ENCODE results near the gene PKD1. TPM values are rescaled to one million over a fixed set of nuclear protein-coding genes. Genes with fewer than 3 reads are reported as not detected.

The PKD1 gene
- total RNA-seq, 1 experiment from 2014 or later, result 82.0 TPM

DNA sequence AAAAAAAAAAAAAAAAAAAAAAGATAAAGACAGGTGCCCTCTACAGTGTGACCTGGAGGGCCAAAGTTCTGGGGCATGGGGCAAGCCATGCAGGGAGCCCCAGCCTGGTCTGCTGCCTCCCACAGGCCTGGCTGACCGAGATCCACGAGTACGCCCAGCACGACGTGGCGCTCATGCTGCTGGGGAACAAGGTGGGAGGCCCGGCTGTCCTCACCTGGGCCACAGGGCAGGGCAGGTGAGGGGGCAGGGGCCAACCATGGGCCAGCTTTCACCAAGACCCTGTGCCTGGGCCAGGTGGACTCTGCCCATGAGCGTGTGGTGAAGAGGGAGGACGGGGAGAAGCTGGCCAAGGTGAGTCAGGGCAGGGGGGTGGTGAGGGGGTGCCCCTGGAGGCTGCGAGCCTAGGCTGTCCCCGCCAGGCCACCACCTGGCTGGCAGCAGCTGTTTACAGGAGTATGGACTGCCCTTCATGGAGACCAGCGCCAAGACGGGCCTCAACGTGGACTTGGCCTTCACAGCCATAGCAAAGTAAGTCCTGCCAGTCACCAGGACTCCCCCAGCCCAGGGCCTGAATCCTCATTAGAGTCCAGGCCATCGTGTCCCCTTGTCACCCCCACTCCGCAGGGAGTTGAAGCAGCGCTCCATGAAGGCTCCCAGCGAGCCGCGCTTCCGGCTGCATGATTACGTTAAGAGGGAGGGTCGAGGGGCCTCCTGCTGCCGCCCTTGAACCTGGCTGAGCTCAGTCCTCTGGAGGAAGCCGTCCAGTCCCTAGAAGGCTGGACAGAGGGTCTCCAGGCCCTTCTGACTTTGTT is 17.2 kb upstream of the PKD1 start:
- peak overlapping the region; percentile 100 for H3K27ac Mint-ChIP-seq (ENCODE audit: unreplicated experiment)
- CTCF ChIA-PET, result interaction anchor here (0.6 to 1.0 kb wide), 5 partner anchors 11 to 1488 kb away, joined by 3 to 4 read pairs (median 3); no protein-coding TSS in a partner anchor
- DNase-seq, result peak; percentile 33

DNA sequence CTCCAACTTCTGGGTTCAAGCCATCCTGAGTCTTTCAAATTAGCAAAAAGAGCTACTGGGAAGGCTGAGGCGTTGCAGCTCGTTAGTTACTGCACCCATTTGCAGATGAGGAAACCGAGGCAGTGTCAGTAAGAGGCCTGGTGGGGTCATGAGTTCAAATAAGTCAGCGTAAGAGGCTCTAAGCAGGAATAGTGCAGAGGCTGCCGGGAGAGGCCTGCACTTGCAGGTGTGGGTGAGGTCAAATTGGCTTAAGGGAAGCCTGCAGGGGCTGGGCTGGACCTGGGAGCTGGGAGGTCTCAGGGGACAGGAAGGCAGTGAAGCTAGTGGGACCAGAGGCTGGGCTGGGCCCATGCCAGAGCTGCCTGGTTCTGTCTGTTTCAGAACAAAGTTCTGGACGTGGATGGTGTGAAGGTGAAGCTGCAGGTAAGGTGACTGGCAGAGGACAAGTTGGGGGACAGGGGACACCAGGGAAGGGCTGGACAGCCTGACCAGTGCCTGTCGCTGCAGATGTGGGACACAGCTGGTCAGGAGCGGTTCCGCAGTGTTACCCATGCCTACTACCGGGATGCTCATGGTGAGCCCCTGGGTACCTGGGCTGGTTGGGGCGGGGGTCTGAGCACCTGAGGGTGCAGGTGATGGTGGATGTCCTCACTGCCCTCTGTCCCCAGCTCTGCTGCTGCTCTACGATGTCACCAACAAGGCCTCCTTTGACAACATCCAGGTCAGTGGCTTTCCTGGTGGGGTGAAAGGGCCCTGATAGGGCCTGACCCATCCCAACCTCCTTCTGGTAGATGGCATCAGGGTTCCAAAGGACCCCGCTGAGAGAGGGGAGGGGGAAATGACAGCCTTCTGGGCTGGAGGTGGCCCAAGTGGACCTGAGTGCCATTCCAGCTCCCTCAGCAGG is 15.7 kb upstream of the PKD1 start:
- intact Hi-C loops (cut with micrococcal nuclease; ENCODE audit: unreplicated experiment), result no loop called here
- Mint-ChIP-seq H3K36me3 (ENCODE audit: insufficient read depth, unreplicated experiment) (peaks cover 88% of the 10 kb centered on the region), H3K4me3 (ENCODE audit: low read depth, unreplicated experiment) (peak overlapping the region; percentile 89), H3K9me3 (ENCODE audit: low read depth, unreplicated experiment) (no peaks in the 10 kb centered on the region), H3K4me1 (ENCODE audit: low read depth, unreplicated experiment) (peaks cover 25% of the 10 kb centered on the region), H3K27ac (ENCODE audit: unreplicated experiment) (peak overlapping the region; percentile 57), H3K27me3 (ENCODE audit: unreplicated experiment) (peaks cover 13% of the 10 kb centered on the region)
- DNase-seq, result no peak
- TF ChIP-seq, protein P1, sequence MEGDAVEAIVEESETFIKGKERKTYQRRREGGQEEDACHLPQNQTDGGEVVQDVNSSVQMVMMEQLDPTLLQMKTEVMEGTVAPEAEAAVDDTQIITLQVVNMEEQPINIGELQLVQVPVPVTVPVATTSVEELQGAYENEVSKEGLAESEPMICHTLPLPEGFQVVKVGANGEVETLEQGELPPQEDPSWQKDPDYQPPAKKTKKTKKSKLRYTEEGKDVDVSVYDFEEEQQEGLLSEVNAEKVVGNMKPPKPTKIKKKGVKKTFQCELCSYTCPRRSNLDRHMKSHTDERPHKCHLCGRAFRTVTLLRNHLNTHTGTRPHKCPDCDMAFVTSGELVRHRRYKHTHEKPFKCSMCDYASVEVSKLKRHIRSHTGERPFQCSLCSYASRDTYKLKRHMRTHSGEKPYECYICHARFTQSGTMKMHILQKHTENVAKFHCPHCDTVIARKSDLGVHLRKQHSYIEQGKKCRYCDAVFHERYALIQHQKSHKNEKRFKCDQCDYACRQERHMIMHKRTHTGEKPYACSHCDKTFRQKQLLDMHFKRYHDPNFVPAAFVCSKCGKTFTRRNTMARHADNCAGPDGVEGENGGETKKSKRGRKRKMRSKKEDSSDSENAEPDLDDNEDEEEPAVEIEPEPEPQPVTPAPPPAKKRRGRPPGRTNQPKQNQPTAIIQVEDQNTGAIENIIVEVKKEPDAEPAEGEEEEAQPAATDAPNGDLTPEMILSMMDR (IDR thresholded peaks at IDR 0.05; ENCODE audit: unreplicated experiment), result no peak
- no TSS peak for BruUV-seq (replicated peaks)
- CTCF ChIA-PET, result interaction anchor here (0.6 kb wide), 1 partner anchor 21 kb away, joined by 3 read pairs; no protein-coding TSS in a partner anchor

More for the DNA sequence above, 17.2 kb upstream of the PKD1 start:
- TF ChIP-seq, protein P1 (IDR thresholded peaks at IDR 0.05; ENCODE audit: unreplicated experiment), result no peak
- BruUV-seq (replicated peaks), result no TSS peak
- intact Hi-C loops (cut with micrococcal nuclease; ENCODE audit: unreplicated experiment), result no loop called here
- Mint-ChIP-seq H3K4me1 (ENCODE audit: low read depth, unreplicated experiment) (peaks cover 40% of the 10 kb centered on the region), H3K36me3 (ENCODE audit: insufficient read depth, unreplicated experiment) (peaks cover 95% of the 10 kb centered on the region), H3K27me3 (ENCODE audit: unreplicated experiment) (peaks cover 13% of the 10 kb centered on the region), H3K9me3 (ENCODE audit: low read depth, unreplicated experiment) (no peaks in the 10 kb centered on the region), H3K4me3 (ENCODE audit: low read depth, unreplicated experiment) (peak overlapping the region; percentile 89)

DNA sequence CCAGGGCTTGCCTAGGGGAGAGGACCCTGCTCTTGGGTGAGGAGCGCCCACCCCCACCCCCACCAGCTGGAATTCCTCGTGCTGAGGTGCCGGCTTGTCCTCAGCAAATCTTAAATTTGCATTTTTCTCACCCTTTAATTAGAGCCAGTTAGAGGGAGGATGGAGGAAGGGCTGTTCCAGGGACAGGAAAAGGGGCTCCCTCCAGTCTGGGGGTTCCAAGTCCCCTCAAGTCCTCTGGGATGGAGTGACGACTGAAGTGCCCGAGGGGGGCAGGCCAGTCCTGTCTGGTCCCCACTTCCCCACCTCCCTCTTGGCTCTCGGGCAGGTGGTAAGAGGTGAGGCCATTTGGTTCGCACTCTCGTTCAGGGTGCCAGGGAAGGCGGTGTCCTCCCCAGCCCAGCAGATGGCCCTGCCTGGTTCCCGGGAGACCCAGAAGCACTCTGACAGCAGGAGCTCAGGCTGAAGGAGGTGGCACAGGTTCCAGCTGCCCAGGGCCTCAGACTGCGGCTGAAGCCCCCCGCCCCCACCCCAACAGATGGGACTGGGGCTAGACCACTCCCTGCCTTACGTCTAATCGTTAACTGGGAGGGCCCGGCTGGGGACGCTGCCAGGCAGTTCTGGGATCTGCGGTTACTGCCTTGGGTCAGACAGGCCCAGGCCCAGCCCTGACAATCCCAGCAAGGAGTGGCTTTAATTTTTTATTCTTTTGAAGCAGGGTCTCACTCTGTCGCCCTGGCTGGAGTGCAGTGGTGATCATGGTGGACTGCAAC is 14.9 kb upstream of the PKD1 start:
- H3K36me3 Mint-ChIP-seq (ENCODE audit: insufficient read depth, unreplicated experiment), result peaks cover 80% of the 10 kb centered on the region
- peak overlapping the region; percentile 89 for H3K4me3 Mint-ChIP-seq (ENCODE audit: low read depth, unreplicated experiment)
- peaks cover 19% of the 10 kb centered on the region for H3K4me1 Mint-ChIP-seq (ENCODE audit: low read depth, unreplicated experiment)
- H3K27ac Mint-ChIP-seq (ENCODE audit: unreplicated experiment), result peak overlapping the region; percentile 61
- H3K9me3 Mint-ChIP-seq (ENCODE audit: low read depth, unreplicated experiment), result no peaks in the 10 kb centered on the region
- DNase-seq, result peak; percentile 40
- CTCF ChIA-PET, result interaction anchor here (0.6 kb wide), 3 partner anchors 22 to 1447 kb away, joined by 3 to 4 read pairs (median 4); no protein-coding TSS in a partner anchor
- TF ChIP-seq, protein P1 (IDR thresholded peaks at IDR 0.05; ENCODE audit: unreplicated experiment), result no peak
- BruUV-seq (replicated peaks), result no TSS peak
- intact Hi-C loops (cut with micrococcal nuclease; ENCODE audit: unreplicated experiment), result no loop called here
- peaks cover 9% of the 10 kb centered on the region for H3K27me3 Mint-ChIP-seq (ENCODE audit: unreplicated experiment)
